ENCODE measurements around the gene RASSF10. TPM values are rescaled to one million over a fixed set of nuclear protein-coding genes. Genes with fewer than 3 reads are reported as not detected.

Gene RASSF10
- 1 to 10 TPM in 2 of 8 experiments, under 1 TPM in 5, not detected in 1; 0.24 to 4.4 (median 0.67) TPM for total RNA-seq

DNA sequence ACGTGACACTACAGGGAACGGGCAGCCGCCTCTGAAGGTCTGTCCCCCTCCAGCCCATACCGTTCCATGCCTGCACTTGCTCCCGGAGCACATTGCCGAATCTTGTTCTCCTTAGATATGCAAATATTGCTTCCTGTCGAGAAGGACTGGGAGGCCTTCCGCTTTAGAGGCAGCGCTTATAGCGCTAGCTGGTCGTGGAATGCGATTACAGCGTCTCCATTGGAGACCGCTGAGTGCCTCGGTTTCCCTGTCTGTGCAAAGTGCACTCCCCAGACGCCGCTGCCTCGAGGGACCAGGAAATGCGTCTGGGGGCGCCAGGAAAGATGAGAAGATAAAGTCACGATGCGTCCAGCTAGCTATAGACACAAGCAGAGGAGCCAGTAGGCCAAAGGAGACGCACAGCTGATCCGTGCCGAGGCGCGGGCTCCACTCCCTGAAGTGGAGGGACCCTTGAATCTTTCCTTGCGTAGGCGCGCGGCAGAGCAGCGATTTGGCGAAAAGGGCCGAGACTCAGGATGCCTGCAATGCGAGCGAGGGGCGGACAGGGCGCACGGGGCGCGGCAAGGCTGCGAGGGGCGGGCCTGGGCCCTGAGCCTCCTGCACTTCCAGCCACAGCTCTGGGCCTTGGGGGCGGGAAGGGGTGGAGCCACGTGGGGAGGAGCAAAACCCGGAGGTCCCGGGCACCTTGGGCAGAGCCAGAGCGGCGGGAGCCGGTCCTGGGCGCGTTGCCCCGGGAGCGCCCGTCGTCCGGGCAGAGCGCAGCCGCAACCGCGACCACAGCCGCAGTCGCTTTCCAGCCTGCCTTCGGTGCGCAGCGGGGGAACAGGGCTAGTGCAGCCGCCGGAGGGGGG, at the start of gene RASSF10:
Gene RASSF10, plus strand, starts transcription at position 692 of the 851 bp plus-strand sequence. CDS start 261 bp downstream, outside the sequence.
- Histone ChIP-seq H3K4me1 (replicated peaks in 1 of 2) (peaks cover 0 to 18% of the 10 kb centered on the region in 2 donors), H3K27ac (no peak within 1 kb of the TSS), H3K4me3 (peak within 1 kb of the TSS; percentile 25 to 43 (median 32))
- peak; percentile 76 to 98 (median 93) for ATAC-seq (replicated peaks in 6 of 8)
- in situ Hi-C loops (cut with MboI; ENCODE audit: low pct_unique_long_range_greater_than_20kb in 2 of 9, low sequenced_read_pairs in 9 of 9, unreplicated experiment in 9 of 9), result no loop called here
- 0 to 31% (median 14%) methylated on average over 1 to 16 of the region's 68 CpGs; no CpG with 5 or more reads in 2 of the 10 experiments for WGBS, 10 experiments

DNA sequence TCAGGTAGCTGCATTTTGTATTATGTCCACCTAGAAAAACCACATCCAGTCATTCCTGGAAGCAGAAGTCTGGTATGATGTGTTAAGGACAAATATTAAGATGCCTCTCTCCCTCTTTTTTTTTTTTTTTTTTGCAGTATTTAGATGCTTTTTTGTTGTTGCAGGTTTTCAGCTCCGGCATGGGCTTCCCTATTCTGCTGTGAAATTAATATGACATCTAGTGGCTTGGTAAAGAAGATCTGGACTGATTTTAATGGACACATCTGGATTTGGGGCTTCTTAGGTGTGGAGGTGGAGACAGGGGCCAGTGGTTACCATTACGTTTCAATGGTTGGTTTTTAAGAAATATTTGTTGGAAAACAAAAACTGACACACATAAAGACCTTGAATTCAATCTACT, 47.5 kb upstream of the RASSF10 start:
- no peak overlapping the region for H3K4me3 ChIP-seq
- peaks cover 3 to 6% of the 10 kb centered on the region in 2 donors for H3K4me1 ChIP-seq (replicated peaks in 1 of 2)
- H3K27ac ChIP-seq, result no peak overlapping the region
- peak in 1 of 8 experiments; percentile 14 for ATAC-seq (replicated peaks in 6 of 8)
- 19 to 100% (median 52%) methylated on average over 1 to 2 of the region's 2 CpGs; no CpG with 5 or more reads in 2 of the 10 experiments for whole genome bisulfite sequencing, 10 experiments
- in situ Hi-C loops (cut with MboI; ENCODE audit: low pct_unique_long_range_greater_than_20kb in 2 of 9, low sequenced_read_pairs in 9 of 9, unreplicated experiment in 9 of 9), result loop anchor here in 5 of 9 experiments (10.0 to 25.0 kb wide), 5 partner anchors 193 to 376 kb away; no protein-coding TSS in a partner anchor

DNA sequence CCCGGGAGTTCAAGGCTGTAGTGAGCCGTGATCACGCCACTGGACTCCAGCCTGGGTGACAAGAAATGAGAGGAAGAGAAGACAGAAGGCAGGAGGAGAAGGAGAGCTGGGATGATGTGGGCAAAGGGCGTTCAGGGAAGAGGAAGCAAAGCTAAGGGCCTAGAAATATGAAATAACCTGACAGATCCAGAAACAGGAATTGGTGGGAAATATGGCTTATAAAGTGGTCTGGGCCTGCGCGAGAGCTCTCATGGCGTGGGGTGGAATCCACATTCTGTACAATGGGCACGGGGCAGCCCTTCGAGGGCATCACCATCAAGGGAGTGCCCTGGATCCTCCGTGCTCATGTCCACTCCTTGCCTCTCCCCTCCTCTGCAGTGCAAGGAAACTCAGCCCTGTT, 46.8 kb upstream of the RASSF10 start:
- no peak overlapping the region for H3K4me3 ChIP-seq
- ATAC-seq (replicated peaks in 6 of 8), result no peak
- H3K27ac ChIP-seq, result no peak overlapping the region
- 76 to 100% (median 96%) methylated on average over 2 to 8 of the region's 10 CpGs; no CpG with 5 or more reads in 3 of the 10 experiments for WGBS, 10 experiments
- H3K4me1 ChIP-seq (replicated peaks in 1 of 2), result peaks cover 3 to 6% of the 10 kb centered on the region in 2 donors
- in situ Hi-C loops (cut with MboI; ENCODE audit: low pct_unique_long_range_greater_than_20kb in 2 of 9, low sequenced_read_pairs in 9 of 9, unreplicated experiment in 9 of 9), result loop anchor here in 5 of 9 experiments (10.0 to 25.0 kb wide), 5 partner anchors 192 to 375 kb away; no protein-coding TSS in a partner anchor

DNA sequence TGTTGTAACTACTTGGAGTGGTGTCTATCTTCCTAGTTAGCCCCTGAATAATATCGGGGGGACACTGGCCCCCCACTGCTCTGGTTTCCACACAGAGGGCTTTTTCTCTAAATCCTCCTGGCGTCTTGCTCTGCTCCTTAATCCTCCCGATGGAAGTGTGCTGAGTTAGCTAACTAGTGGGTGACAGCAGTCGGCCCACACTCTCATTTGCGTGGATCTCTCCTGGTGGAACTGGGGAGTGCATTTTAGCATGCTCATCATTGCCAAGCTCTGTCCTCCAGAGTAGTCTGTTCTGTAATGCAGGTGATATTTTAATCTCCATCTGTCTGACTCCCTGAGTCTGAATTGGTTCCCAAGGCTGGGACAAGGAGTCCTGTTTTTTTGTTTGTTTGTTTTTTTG, 46.1 kb upstream of the RASSF10 start:
- Histone ChIP-seq H3K4me1 (replicated peaks in 1 of 2) (peaks cover 3 to 6% of the 10 kb centered on the region in 2 donors), H3K27ac (no peak overlapping the region), H3K4me3 (no peak overlapping the region)
- no peak for ATAC-seq (replicated peaks in 6 of 8)
- in situ Hi-C loops (cut with MboI; ENCODE audit: low pct_unique_long_range_greater_than_20kb in 2 of 9, low sequenced_read_pairs in 9 of 9, unreplicated experiment in 9 of 9), result loop anchor here in 5 of 9 experiments (10.0 to 25.0 kb wide), 5 partner anchors 192 to 374 kb away; no protein-coding TSS in a partner anchor
- 10 to 100% (median 84%) methylated on average over 1 to 4 of the region's 5 CpGs; no CpG with 5 or more reads in 2 of the 10 experiments for WGBS, 10 experiments

DNA sequence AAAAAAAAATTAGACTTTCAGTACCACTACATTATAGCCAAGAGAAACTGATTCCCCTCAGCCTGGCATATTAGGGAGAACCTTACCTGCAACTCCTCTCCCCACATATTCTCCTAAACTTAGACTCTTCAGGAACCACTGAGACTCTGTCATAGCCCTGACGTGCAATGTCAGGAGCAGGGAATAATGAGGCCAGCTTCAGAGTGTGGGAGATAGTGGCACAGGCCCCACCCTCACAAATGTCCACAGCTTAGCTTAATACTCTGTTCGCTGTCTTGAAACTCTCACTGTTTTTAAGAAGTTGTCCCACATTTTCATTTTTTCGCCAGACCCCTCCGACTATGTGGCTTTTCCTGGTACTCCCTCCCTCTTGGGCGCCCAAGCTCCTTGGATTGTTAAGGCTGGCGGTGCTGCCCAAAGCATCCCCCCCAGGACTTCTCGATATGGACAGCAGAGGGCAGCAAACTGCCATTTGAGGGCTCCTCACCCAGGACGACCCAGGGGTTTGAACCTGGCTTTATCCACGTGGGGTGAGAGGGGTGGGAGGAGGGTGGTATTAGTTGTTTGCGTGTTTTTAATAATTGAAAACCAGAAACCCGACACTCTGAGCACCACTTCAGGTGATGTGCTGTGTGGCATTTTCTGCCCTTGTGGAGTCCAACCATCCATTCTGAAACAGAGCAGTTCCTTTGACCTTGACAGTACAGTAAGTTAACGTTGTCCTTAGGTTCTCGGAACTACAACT, 45.2 kb upstream of the RASSF10 start:
- WGBS, 10 experiments, result 0 to 90% (median 23%) methylated on average over 2 to 11 of the region's 13 CpGs; no CpG with 5 or more reads in 1 of the 10 experiments
- no peak overlapping the region for H3K27ac ChIP-seq
- peaks cover 3 to 6% of the 10 kb centered on the region in 2 donors for H3K4me1 ChIP-seq (replicated peaks in 1 of 2)
- ATAC-seq (replicated peaks in 6 of 8), result peak; percentile 78 to 99 (median 90)
- in situ Hi-C loops (cut with MboI; ENCODE audit: low pct_unique_long_range_greater_than_20kb in 2 of 9, low sequenced_read_pairs in 9 of 9, unreplicated experiment in 9 of 9), result loop anchor here in 5 of 9 experiments (10.0 to 25.0 kb wide), 5 partner anchors 191 to 373 kb away; no protein-coding TSS in a partner anchor
- no peak overlapping the region for H3K4me3 ChIP-seq

DNA sequence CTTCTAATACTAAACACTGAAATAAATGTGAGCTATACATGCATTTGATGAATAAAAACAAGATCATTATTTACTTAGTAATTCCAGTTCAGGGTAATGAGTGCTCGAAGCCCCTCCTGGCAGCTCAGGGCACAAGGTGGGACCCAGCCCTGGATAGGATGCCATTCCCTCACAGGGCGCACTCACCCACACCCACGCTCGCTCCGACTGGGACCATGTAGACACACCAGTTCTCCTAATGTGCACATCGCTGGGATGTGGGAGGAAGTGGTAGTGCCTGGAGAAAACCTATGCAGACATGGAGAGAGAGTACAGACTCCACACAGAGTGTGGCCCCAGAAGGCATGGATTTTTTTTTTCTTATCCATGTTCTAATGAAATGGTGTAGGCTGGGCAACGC, 44.5 kb upstream of the RASSF10 start:
- Histone ChIP-seq H3K4me1 (replicated peaks in 1 of 2) (peaks cover 3 to 6% of the 10 kb centered on the region in 2 donors), H3K27ac (no peak overlapping the region), H3K4me3 (no peak overlapping the region)
- 0 to 100% (median 80%) methylated on average over 1 to 7 of the region's 7 CpGs; no CpG with 5 or more reads in 3 of the 10 experiments for WGBS, 10 experiments
- no peak for ATAC-seq (replicated peaks in 6 of 8)
- in situ Hi-C loops (cut with MboI; ENCODE audit: low pct_unique_long_range_greater_than_20kb in 2 of 9, low sequenced_read_pairs in 9 of 9, unreplicated experiment in 9 of 9), result loop anchor here in 5 of 9 experiments (10.0 to 25.0 kb wide), 5 partner anchors 190 to 373 kb away; no protein-coding TSS in a partner anchor

DNA sequence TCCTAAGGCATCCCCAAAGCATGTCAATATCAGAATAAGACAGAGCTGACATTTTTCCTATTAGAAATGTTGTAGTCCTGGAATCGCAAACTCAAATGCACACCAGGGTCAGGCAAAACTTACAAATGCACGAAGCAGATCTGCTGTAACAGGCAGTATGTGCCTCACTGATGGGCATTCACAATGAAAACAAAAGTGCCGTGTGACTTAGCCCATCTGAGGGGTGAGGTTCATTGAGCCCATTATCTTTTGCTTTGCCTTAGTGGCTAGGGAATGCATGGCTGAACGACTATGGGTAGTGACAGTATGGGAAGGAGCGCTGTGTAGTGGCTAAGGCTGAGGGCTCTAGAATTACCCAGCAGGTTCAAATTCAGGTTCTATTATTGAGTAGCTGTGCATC, 43.1 kb upstream of the RASSF10 start:
- in situ Hi-C loops (cut with MboI; ENCODE audit: low pct_unique_long_range_greater_than_20kb in 2 of 9, low sequenced_read_pairs in 9 of 9, unreplicated experiment in 9 of 9), result loop anchor here in 5 of 9 experiments (10.0 to 25.0 kb wide), 5 partner anchors 189 to 371 kb away; no protein-coding TSS in a partner anchor
- Histone ChIP-seq H3K27ac (no peak overlapping the region), H3K4me3 (no peak overlapping the region), H3K4me1 (replicated peaks in 1 of 2) (peaks cover 3 to 6% of the 10 kb centered on the region in 2 donors)
- peak in 3 of 8 experiments; percentile 30 to 66 (median 31) for ATAC-seq (replicated peaks in 6 of 8)
- 48 to 100% (median 66%) methylated on average over 1 to 5 of the region's 5 CpGs for WGBS, 10 experiments

DNA sequence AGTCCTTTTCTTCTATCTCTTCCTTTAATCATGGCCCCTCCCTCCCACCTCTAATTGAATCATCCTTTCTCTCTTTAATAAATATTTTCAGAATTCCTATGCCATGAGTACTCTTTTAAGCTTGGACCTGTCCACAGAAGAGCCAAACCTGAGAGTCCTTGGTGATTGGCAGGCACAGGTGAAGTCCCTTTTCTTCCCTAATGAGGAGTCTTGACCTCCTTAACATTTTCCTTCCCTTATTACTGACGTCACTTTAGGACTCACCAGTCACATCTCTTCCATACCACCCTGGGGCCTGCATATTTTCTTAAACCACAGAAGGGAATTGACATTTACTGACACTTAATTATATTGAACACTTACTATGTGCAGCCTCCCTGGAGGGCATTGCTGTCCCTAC, 41.0 kb upstream of the RASSF10 start:
- H3K4me1 ChIP-seq (replicated peaks in 1 of 2), result peaks cover 3 to 6% of the 10 kb centered on the region in 2 donors
- H3K27ac ChIP-seq, result no peak overlapping the region
- no peak overlapping the region for H3K4me3 ChIP-seq
- in situ Hi-C loops (cut with MboI; ENCODE audit: low pct_unique_long_range_greater_than_20kb in 2 of 9, low sequenced_read_pairs in 9 of 9, unreplicated experiment in 9 of 9), result loop anchor here in 5 of 9 experiments (10.0 to 25.0 kb wide), 5 partner anchors 187 to 369 kb away; no protein-coding TSS in a partner anchor
- ATAC-seq (replicated peaks in 6 of 8), result no peak
- 75 to 100% (median 89%) methylated on average over 1 of the region's 1 CpG; no CpG with 5 or more reads in 7 of the 10 experiments for WGBS, 10 experiments

DNA sequence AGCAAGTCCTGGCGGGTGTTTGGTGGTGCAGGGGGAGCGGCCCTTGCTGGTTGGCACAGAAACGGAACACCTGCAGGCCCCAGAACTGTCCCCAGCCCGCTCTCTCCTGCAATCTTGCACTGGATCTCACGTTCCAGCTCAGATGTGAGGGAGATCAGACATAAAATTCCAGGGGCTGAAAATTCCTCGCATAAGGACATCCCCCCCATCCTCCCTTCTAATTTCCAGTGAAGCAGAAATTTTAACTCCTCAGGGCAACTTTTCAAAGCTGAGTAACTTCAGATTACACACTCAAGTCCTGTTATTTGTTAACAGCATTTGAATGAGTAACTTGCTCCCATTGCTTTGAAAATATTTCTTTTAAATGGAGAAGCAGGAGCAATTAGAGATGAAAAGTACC, 40.3 kb upstream of the RASSF10 start:
- no peak for ATAC-seq (replicated peaks in 6 of 8)
- in situ Hi-C loops (cut with MboI; ENCODE audit: low pct_unique_long_range_greater_than_20kb in 2 of 9, low sequenced_read_pairs in 9 of 9, unreplicated experiment in 9 of 9), result loop anchor here in 5 of 9 experiments (10.0 to 25.0 kb wide), 5 partner anchors 186 to 368 kb away; no protein-coding TSS in a partner anchor
- WGBS, 10 experiments, result 67 to 100% (median 80%) methylated on average over 1 to 4 of the region's 6 CpGs; no CpG with 5 or more reads in 5 of the 10 experiments

DNA sequence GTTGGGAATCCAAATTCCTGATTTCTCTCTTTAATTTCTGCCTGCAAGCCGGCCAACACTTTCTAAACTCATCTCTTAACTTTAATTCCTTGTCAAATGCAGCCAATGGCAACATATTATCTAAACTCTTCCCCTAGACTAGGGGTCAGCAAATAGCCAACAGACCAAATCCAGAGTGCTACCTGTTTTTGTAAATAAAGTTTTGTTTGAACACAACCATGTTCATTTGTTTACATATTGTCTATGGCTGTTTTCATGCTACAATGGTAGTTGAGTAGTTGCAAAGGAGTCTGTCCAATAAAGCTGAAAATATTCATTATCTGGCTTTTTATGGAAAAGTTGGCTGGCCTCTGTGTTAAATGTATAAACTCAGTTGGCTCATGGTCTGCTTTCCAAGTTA, 37.2 kb upstream of the RASSF10 start:
- H3K4me1 ChIP-seq (replicated peaks in 1 of 2), result no peaks in the 10 kb centered on the region
- H3K4me3 ChIP-seq, result no peak overlapping the region
- no peak for ATAC-seq (replicated peaks in 6 of 8)
- 56 to 100% (median 83%) methylated on average over 1 of the region's 1 CpG; no CpG with 5 or more reads in 2 of the 10 experiments for WGBS, 10 experiments
- no peak overlapping the region for H3K27ac ChIP-seq
- in situ Hi-C loops (cut with MboI; ENCODE audit: low pct_unique_long_range_greater_than_20kb in 2 of 9, low sequenced_read_pairs in 9 of 9, unreplicated experiment in 9 of 9), result loop anchor here in 5 of 9 experiments (25.0 kb wide), 3 partner anchors 190 to 365 kb away; no protein-coding TSS in a partner anchor

More for the DNA sequence above, 40.3 kb upstream of the RASSF10 start:
- Histone ChIP-seq H3K4me1 (replicated peaks in 1 of 2) (peaks cover 3 to 6% of the 10 kb centered on the region in 2 donors), H3K4me3 (no peak overlapping the region), H3K27ac (no peak overlapping the region)

DNA sequence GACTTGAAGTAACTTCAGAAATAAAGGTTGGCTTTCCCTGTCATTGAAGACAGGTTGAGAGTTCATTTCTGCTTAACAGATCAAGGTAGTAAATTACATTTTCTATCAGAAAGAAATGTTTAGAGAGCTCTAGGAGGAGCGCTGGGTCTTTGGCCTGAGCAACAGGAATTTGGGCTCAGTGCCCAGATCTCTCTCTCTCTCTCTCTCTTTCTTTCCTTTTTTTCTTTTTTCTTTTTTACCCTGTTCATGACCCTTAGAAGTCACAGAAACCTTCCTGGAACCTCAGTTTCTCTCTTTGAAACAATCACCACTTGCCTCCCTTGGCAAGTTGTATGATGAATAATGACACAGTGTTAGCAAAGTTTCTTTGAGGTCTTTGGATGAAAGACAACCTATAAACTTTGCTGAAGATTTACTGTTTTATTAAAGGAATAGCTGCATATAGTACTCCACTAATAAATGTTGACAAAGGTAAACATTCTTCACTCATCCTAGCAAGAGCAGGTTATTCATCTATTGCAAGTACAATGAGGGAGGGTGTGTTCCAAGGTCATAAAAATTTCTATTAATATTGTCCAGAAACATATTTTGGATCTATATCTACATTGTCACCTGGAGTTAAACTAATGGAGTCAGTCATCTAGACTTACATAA, 35.5 kb upstream of the RASSF10 start:
- no peak overlapping the region for H3K27ac ChIP-seq
- WGBS, 10 experiments, result 22 to 100% (median 82%) methylated on average over 1 of the region's 1 CpG; no CpG with 5 or more reads in 2 of the 10 experiments
- in situ Hi-C loops (cut with MboI; ENCODE audit: low pct_unique_long_range_greater_than_20kb in 2 of 9, low sequenced_read_pairs in 9 of 9, unreplicated experiment in 9 of 9), result loop anchor here in 5 of 9 experiments (25.0 kb wide), 3 partner anchors 189 to 364 kb away; no protein-coding TSS in a partner anchor
- ATAC-seq (replicated peaks in 6 of 8), result peak in 1 of 8 experiments; percentile 57
- H3K4me3 ChIP-seq, result no peak overlapping the region
- no peaks in the 10 kb centered on the region for H3K4me1 ChIP-seq (replicated peaks in 1 of 2)

DNA sequence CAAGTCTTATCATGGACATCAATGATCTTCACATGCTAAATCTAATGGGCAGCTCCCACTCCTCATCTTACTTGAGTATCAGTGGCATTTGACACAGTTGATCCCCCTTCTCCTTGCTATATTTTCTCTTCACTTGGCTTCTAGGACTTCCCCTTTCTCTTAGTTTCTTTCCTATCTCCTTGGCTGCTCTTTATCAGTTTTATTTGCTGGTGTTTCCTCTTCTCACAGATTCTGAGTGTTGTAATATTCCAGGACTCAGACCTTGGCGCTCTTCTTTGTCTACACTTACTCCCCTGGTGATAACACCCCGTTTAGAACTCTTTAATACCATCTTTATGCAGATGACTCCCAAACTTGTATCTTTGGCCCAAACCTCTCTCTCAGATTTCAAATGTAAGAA, 33.9 kb upstream of the RASSF10 start:
- Histone ChIP-seq H3K4me3 (no peak overlapping the region), H3K4me1 (replicated peaks in 1 of 2) (no peaks in the 10 kb centered on the region), H3K27ac (no peak overlapping the region)
- no peak for ATAC-seq (replicated peaks in 6 of 8)
- WGBS, 10 experiments, result 0 to 100% (median 65%) methylated on average over 1 to 2 of the region's 2 CpGs
- in situ Hi-C loops (cut with MboI; ENCODE audit: low pct_unique_long_range_greater_than_20kb in 2 of 9, low sequenced_read_pairs in 9 of 9, unreplicated experiment in 9 of 9), result no loop called here

Measured in motor neuron (in vitro differentiated cells).